Stimulated activated CD4-positive, alpha-beta T cell treated with anti-CD3 and anti-CD28 coated beads, Interleukin-4, amount 100 ng/mL, for 24 hours (primary cell): ENCODE data around the gene NELFA.

Experiments used
- DNase-seq: peaks from one replicate; pipeline ENCODE4 v3.0.0-alpha.2; 2020

The NELFA gene

DNA sequence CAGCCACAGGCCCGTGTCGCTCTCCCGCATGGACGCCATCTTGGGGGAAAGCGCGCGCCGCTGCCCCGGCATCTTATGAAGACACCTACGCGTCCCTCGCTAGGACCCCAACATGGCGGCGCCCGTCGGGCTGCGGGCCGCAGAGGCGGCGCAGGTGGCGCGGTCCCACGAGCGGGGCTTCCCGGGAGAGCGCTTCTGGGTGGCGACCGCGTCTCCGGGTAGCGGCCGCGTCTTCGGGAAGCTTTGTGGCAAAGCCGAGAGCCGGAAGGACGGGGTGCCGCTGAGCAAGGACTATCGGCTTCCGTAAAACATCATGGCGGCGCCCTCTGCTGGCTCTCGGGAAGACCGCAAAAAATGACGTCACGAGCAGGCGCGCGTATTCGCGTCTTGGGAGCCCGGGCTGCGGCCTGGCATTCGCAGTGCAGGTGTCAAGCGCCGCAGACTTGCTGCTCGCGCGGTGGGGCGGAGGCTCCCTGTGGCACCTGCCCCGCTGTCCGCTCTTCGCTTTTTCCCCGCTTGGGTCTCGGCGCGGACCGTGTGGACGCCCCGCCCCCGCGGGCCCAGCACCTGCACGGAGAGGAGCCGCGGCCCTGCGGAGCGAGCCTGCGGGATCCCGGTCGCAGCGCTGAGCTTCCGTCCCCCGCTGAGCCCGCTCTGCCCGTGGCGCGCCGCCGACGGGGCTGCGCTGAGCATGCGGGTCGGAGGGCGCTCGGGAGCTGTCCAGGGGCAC, at the start of gene NELFA:
Gene NELFA, minus strand, starts transcription at position 54 of the 730 bp plus-strand sequence. Its CDS starts 15 bp downstream, at position 39.
- DNase-seq: peak; percentile 95

DNA sequence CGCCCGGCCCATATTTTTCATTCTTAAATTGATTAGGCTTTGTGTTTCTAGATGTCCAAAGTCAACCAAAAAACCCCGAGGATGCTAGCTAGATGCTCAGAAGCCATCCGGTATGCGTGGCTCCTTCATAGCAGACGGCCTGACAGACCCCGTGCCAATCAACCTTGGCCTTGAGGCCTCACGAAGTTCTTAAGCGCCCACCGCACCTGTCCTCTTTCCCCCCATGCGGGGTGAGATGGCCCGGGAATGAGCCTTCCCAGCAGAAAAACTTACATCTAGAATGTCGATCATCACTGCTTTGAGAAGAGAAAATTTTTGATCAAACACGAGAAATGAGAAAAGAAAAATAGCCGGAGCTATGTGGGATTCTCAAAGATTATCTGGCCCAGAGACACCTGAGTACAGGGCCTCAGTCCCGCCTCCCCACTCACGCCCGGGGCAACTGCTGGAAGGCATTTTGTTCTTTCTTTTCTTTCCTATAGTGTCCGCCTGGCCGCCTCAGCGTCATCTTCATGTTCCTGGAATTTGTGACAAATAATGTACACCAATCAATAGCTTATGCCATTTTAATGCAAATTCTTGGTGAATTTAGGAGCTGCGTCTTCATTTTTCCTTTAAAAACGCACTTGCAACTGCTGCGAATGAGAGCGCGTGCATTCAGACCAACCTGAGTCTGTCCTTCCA, 48.8 kb upstream of the NELFA start:
- DNase-seq: no peak

DNA sequence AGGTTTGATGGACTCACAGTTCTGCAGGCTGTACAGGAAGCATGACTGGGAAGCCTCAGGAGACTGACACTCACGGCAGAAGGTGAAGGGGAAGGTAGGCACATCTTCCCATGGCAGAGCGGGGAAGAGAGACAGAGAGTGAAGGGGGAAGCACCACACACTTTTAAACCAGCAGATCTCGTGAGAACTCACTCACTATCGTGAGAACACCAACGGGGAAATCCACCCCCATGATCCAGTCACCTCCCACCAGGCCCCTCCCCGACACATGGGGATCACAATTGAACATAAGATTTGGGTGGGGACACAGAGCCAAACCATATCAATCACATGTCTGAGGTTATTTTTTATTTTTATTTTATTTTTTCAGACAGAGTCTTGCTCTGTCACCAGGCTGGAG, 45.4 kb upstream of the NELFA start:
- no peak for DNase-seq

DNA sequence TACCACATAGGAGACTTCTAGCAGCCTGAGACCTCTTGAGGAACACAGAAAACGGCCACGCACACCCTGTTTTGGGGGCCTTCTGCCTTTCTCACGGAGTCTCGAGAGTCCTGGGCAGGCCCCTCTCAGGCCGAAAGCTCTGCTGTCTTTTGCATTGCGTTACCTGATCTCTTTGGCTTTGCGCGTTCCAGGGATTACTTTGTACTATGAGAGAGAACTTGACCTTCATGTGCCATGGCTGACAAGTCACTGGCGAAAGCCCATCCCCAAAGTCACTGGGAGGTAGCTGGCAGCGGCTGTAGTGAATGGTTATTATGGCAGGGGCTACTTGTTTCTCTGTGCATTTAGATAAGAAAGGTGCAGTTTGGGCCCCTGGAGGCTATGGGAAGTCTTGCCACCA, 42.3 kb upstream of the NELFA start:
- no peak for DNase-seq

DNA sequence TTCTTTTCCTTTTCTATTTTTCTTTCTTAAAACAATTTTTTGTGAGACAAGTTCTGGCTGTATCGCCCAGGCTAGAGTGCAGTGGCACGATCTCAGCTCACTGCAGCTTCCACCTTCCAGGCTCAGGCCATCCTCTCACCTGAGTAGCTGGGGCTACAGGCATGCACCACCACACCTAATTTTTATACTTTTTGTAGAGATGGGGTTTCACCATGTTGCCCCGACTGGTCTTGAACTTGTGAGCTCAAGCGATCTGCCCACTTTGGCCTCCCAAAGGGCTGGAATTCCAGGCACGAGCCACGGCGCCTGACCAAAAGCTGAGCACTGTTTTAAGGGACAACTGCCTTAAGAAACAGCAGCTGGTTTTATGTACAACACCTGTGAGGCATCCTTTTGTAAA, 41.0 kb upstream of the NELFA start:
- no peak for DNase-seq

DNA sequence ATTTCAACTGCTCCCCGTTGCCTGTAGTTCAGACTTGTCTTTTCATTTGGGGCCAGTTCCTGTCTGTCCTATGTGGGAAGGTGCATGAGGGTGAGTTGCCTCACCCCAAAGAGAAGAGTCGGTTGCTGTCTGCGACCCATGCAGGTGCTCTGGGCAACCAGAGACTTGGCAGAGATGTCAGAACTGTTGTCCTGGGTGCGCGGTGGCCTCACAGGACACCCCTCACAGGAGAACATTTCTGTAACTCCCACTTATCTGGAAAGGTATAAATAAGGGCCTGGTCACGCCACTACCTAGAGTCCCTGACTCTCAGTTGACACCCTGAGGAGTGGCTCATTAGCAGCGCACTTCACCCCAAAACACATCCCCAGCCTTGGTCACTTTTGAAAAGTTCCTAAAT, 40.6 kb upstream of the NELFA start:
- no peak for DNase-seq

DNA sequence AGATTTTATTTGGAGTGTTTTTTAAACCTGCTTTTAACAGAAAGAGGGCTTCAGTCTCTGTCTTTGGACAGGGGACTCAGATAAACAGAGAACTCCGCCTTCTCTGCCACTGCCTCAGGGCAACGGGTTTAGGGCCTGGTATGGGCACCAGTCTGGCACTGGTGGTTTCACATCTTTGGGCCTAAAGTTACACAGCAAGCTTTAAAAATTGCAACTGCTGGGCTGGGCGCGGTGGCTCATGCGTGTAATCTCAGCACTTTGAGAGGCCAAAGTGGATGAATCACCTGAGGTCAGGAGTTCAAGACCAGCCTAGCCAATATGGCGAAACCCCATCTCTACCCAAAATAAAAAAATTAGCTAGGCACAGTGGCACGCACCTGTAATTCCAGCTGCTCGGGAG, 40.1 kb upstream of the NELFA start:
- no peak for DNase-seq

DNA sequence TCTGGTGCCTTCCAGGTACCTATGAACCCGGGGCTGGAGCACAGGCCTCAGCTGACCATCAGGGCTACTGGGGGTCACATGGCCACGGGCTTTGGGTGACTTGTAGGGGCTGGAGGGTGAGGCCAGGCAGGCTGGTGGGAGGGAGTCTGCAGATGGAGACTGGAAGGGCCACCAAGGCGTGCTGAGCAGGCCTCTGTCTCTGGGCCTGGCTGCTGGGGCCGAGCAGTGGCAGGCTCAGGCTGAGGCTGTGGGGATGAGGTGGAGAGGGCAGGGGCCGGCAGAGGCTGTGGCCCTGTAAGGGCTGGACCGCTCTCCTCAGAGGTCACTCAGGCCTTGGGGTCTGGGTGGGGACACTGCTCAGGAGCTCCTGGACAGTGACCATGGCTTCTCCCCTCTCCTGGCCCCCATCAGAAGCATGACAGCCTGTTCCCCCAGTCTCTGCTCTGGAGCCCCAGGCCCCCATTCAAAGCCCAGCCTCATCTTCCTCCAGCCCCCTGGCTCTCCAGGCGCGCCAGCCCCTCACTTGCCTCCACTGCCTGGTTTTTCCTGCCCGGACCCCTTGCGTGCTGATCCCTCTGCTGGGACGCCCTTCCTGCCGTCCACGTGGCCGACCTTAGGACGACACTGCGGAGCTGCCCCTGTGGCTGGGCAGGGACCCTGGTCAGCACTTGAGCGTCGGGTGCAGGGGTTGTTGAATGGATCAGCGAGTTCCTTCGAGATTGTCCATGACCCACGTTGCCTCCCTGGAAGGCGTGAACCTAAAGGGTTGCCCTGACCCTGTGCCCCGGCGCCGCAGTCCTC, 39.2 kb upstream of the NELFA start:
- no peak for DNase-seq

DNA sequence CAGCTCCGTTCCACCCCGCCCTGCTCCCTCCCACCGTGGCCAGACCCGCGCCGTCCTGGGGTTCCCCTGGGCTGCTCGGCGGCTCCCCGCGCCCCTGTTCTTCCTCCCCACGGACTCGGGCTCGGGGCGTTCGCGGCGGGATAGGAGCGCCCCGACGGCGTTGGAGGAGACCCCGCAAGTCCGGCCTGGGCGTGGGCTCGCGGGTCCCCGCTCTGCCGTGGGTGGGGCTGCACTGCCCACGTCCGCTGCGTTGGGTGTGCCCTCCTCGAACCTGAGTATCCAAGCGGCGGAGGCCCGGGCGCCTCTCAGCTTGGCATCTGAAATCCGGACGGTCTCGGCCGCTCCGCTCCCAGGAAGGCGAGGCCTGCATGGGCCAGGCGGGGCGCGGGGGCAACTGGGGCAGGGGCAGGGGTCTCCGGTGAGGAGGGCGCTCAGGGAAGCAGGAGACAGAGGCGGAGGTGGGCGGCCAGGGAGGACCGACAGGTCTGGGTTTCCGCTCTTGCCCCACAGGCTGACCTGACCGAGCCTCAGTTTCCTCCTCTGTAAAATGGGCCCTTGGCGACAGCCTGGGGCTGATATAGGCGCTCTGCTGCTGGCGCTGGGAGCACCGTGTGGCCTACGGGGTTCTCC, 38.4 kb upstream of the NELFA start:
- no peak for DNase-seq

DNA sequence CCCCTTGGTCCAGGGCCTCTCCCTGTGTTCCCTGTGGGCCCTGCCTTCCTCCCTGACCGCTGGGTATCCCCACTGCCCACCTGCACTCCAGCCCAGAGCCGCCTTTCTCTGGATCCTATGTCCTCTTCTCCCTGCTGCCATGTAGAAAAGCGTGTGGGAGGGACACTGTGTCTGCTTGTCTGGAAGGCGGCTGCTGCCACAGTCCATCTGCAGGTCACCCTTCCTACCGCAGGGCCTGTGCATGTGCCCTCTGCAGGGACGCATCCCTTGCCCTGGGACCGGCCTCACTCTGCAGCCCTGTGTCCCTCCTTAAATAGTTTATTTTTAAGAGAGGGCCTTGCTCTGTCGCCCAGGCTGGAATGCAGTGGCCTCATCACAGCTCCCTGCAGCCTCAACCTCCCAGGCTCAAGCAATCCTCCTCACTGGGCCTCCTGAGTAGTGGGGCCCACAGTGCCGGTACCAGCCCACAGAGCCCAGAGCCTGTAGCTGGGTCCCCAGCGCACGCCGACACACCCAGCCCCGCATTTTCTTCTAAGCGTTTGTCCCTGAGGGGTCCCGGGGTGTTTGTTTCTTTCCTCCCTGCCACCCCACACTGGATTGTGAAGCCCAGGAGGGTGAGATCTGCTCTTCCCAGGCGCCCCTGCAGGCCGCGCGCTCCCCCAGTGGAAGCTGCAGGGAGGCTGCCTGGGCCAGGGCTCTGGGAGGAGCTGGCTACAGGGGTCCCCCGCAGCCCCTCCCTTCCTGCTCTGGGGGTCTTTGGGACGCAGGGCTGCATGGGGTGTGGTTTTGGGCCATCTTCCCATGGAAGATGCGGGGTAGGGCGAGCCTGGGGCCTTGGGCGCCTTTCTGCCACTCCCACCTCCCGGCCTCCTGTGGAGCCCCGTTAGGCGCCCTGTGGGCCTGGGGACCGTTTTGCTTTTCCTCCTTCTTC, 37.5 kb upstream of the NELFA start:
- DNase-seq: no peak

DNA sequence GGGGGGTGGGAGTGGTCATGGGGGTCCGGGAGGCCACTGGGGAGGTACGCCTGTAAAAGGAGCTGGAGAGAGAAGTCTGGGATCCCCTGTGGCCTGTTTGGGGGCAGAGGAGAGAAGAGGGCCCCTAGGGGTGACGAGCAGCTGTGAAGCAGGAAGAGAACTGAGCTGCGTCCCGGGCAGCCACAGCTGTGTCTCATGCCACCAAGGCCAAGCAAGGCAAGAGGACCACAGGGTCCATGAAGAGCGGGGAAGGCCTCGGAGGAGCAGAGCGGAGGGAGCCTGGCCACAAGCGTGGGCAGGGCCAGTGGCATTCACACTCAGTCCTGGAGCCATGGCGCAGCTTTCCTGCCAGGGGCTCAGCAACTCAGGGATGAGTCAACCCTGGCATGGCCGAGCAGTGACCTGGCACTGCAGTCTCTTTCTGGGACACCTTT, 36.8 kb upstream of the NELFA start:
- DNase-seq: no peak

DNA sequence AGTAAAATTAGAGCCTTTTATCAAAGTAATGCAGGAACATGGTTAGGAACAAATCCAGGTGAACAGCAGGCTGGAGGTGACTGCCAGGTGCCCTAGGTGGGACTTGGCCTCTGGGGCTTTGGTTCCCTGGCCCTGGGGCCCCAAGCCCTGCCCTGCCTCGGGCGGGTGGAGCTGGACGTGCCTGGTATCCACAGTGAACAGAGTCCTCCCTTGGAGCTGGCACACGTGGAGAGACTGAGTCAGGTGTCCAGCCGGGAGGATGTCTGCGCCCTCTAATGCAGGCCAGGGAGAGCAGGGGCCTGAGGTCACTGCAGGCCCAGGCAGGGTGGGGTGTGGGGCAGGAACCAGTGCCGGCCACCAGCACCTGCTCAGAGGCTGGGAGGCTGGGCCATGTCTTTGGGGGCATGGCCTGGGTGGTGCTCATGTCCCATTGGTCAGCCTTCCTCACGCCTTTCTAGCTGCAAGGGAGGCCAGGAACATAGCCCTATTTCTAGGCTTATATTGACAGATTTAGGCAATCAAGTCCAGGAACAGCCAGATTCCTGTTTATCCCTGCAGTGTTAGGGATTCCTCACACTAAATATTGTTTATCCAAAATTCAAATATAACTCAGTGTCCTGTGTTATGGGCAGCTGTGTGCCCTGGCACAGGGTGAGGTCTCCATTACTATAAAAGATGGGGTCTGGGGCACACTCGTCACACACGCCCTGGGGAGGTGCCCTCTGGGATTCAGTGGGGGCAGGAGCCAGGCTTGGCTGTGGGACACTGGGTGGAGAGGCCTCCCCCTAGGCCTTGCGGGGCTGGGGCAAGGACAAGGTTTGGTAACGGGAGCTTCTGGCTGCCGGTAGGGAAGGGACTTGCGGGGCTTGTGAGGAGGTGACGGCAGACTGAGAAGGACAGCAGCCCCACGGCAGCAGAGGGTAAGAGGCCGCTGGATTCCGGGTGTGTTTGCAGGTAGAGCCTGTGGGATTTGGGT, 36.1 kb upstream of the NELFA start:
- no peak for DNase-seq

DNA sequence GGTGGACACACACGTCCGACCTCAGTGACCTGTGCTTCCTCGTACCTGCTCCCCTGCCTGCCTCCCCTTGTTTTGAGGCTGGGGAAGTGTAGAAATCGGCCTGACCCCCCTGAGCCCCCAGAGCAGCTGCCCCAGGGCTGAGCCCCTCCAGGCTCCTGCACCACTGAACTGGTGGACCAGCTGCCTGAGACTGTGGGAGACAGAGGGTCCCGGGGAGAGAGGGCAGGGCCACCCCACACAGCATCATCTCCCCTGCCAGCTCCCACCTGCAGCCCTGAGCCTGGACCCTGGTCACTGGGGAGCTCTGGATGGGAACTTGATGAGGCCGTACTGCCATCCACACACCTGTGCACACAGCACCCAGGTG, 35.3 kb upstream of the NELFA start:
- no peak for DNase-seq

DNA sequence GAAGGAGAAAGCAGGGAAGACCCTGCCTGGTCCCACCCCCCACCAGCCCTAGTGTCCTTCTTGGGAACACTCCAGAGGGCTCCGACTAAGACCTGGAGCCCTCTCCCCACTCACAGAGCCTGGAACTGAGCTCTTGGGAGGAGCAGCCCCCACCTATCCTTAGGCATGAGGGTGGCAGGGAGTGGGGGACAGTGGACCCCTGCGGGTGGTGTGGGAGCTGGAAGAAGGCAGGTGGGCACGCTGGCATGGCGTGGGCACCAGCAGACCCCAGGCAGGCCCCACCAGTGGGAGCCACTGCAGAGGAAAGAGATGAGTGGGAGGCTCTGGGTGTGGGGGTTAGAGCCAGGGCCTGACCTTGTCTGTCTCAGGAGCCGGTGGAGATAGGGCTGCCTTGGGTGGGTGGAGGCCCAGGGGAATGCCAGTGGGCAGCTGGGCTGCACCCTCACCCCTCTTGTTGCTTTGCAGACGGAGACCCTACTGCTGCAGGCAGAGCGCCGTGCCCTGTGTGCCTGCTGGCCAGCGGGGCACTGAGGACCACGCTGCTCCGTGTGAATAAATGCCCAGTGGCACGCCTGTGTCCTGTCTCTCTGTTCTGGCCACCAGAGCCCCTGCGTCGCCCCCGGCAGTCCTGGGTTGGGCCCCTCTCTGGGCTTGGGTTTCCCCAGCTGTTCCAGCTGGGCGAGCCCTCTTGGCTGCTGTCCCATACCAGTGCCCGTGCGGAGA, 34.8 kb upstream of the NELFA start:
- no peak for DNase-seq

DNA sequence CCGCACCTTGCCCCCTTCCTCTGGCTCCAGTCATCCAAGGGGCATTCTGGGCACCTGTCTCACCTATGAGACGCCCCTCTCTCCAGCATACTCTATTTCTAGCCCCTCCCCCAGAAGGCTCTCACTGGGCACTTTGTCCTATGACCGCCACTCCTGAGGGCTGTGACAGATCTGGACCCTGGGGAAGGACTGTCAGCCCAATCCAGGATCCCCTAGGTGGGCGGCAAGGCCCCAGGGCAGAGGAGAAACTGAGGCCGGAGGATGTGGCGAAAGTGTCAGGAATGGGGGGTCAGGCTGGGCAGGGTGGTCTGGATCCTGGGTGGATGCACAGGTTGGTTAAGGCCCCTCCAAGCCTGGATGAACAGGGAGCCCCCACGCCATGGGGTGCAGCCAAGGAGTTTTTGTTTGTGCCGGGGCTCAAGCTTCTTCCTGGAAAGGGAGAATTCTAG, 34.2 kb upstream of the NELFA start:
- no peak for DNase-seq

DNA sequence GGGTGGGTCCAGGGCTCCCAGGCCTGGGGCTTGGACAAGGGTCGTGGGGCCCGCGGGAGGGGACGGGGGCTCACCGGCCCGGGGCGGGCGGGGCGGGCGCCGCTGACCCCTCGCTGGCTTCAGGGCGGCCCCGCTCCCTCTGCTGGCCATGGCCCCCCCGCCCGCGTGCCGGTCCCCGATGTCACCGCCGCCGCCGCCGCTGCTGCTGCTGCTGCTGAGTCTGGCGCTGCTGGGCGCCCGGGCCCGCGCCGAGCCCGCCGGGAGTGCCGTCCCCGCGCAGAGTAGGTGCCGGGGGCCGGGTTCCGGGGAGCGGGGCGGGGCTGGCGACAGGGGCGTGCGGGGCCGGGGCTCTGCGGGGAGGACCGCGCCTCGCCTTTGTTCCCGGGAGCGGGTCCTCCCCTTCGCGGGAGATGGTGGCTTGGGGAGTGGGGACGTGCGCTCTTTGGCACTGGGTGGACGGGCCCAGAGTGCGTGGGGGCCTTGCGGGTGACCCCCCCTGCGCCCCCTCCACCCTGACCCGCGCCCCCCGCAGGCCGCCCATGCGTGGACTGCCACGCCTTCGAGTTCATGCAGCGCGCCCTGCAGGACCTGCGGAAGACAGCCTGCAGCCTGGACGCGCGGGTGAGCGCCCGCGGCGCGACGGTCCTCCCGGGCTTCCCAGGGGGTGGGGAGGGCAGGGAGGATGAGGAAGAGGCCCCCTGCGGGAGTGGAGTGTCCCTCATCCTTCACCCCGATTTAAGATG, 33.6 kb upstream of the NELFA start:
- DNase-seq: peak; percentile 30

DNA sequence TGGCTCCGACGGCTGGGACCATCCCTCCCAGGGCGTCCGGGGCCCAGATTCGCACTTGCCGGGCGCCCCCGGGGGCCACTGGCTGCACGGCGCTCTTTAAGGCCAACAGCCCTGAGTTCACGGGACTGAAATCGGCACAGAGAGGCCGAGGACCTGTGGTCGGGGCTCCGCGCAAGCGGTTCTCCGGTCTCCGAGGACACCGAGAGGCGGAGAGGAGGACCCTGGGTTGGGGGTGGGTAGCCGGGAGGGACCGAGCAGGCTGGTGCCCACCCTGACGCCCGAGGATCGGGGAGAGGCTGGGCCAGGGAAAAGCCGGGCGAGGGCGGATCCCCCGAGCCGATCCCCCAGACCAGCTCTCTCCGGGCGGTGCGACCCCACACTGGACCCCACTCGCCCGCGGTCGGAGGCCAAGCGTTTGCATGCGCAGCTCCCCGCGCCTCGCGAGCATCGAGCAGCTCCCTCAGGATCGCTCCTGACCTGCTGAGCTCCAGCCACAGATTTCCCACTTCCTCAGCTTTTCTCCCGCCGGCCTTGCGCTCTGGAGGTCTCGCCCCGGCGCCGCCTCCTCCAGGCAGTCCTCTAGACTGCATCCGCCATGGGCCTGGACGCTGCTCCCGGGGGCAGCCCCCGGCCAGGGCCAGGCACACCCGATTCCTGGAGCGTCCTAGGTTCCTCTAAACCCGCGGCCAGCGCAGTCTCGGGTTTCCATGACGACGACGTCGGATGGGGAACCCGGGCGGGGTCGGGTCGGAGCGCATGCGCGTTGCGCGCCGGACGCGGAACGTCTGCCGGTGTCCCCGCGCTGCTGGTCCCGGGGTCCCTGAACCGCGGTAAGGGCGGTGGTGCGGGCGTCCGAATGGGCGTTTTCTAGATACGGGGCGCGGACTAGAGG, 32.7 kb upstream of the NELFA start:
- peak; percentile 88 for DNase-seq
